NB4 (cell line): ENCODE data around the gene PRDX6.
"Not testable (repeated sequence)": the region's sequence is repeated elsewhere in the genome, so short reads cannot be mapped to it uniquely, and the experiment has no call there.

Source experiments
- DNase-seq: peaks from one replicate; pipeline ENCODE4 v3.0.0; 2010; ENCODE audit warnings: low read depth
- H3K4me3 ChIP-seq: one replicate; pipeline ENCODE4 v1.5.1; 2011; ENCODE audit warnings: mild to moderate bottlenecking, low read depth, low read length, moderate library complexity
- CTCF ChIP-seq: IDR thresholded peaks from one replicate; pipeline ENCODE4 v1.5.1; 2012; ENCODE audit warnings: low read depth, low read length
- MYC ChIP-seq: IDR thresholded peaks from 2 replicates; pipeline ENCODE4 v1.6.1; 2011; ENCODE audit warnings: low read depth, low read length
- POLR2A ChIP-seq: IDR thresholded peaks from 2 replicates; pipeline ENCODE4 v1.6.1; 2011; ENCODE audit warnings: mild to moderate bottlenecking; ENCODE audit not compliant: insufficient read length; ENCODE audit errors: extremely low read depth
- TF ChIP-seq, protein P1 (sequence below): IDR thresholded peaks from 2 replicates; pipeline ENCODE4 v1.6.1; 2011; ENCODE audit warnings: low read depth, low read length

The PRDX6 gene

GRCh38 chr1:173508541-173508940 lies 31.4 kb downstream of the PRDX6 start:
- H3K4me3 ChIP-seq: no peak overlapping the region
- no peak for DNase-seq
- TF ChIP-seq CTCF: no peak
- TF ChIP-seq POLR2A: no peak
- no peak for TF ChIP-seq MYC
- TF ChIP-seq, protein P1, sequence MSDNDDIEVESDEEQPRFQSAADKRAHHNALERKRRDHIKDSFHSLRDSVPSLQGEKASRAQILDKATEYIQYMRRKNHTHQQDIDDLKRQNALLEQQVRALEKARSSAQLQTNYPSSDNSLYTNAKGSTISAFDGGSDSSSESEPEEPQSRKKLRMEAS: no peak

DNA sequence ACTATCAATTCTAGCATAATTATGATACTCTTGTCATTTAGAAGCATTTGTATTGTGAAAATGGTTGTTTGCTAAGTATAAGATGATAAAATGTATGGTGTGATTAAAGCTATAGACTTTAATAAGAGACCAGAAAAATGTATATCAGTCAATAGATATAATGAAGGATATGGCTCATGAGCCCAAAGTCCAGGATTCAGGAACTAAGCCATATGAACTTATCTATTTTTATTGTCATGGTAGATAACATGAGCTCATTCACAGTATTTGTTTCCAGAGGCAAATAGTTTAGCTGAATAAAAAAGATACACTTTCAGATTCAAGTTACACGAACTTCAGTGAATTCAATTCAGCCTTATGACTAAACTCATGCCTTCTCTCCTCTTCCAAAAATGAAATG lies 32.7 kb downstream of the PRDX6 start:
- TF ChIP-seq POLR2A: no peak
- no peak for TF ChIP-seq CTCF
- TF ChIP-seq MYC: no peak
- TF ChIP-seq, protein P1: no peak
- DNase-seq: no peak
- H3K4me3 ChIP-seq: no peak overlapping the region

- H3K4me3 ChIP-seq, DNase-seq: not testable (repeated sequence)
Observed at GRCh38 chr1:173514503-173514902, 37.4 kb downstream of the PRDX6 start.

DNA sequence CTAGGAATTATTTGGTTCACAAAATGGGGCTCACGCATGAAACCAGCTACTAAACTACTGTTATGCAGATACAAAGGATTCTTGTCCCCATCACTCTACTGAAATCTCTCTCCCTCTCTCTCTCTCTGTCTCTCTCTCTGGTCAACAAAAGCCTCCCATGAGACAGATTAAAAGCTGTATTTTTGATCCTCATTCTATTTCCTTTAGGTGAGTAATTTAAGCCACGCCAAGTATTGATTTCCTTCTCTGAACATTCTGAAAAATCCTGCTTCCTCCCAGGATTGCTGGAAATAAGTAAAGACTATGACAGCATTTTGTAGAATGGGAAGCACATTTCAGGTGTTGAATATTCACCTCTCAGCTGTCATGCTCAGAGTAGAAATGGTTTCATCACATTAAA lies 43.7 kb downstream of the PRDX6 start:
- no peak overlapping the region for H3K4me3 ChIP-seq
- no peak for TF ChIP-seq POLR2A
- TF ChIP-seq, protein P1: no peak
- TF ChIP-seq CTCF: no peak
- no peak for TF ChIP-seq MYC
- DNase-seq: no peak

DNA sequence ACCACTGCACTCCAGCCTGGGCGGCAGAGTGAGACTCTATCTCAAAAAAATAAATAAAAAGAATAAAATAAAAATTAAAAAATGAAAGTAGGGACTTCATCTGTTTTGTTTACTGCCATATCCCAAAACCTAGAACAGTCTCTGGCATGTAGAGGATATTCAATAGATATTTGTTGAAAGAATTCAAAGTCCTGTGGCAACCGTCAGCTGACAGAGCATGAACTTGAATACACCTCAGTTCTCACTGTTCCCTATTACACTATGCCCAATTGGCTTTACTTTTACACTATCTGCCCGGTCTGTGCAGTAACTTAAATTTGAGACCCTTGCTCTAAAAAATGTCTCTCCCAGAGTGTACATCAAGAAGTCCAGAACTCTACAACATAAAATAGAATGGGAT lies 46.2 kb downstream of the PRDX6 start:
- TF ChIP-seq POLR2A (no peak), MYC (no peak), CTCF (no peak)
- TF ChIP-seq, protein P1: no peak
- no peak overlapping the region for H3K4me3 ChIP-seq
- DNase-seq: no peak

DNA sequence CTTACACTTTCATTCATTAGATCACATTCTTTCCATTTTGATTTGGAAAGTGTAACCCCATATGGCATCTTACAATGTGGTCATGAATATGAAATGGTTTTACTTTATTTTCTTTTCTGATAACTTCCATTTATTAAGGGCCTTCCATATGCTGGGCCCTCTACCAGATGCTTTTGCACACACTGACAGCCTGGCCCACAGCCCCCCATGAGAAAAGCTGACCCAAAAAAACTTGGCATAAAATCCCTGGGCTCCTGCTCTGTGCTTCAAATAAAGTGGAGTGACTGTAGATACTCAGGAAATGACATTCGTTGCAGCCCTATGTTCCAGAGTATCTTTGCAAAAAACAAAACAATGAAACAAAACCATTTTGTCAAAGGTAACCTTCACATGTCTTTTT lies 48.8 kb downstream of the PRDX6 start:
- DNase-seq: no peak
- no peak for TF ChIP-seq MYC
- no peak for TF ChIP-seq POLR2A
- TF ChIP-seq, protein P1: no peak
- no peak for TF ChIP-seq CTCF
- no peak overlapping the region for H3K4me3 ChIP-seq
